GM23338 (cell line): ENCODE measurements around the gene ABHD15. TPM values are rescaled to one million over a fixed set of nuclear protein-coding genes. Genes with fewer than 3 reads are reported as not detected.

Experiments used
- ATAC-seq: fragments of 200-7000 bp; cut with Tn5 transposase; 3 replicates; pipeline ENCODE4 v1.9.1; 2020
- DNase-seq: peaks from one replicate; pipeline ENCODE4 v3.0.0-alpha.2; 2015; ENCODE audit warnings: low spot score
- H2AFZ ChIP-seq: fragments of 200-600 bp; sonication (generic); 2 replicates; pipeline ENCODE4 v1.8.0; 2016; ENCODE audit warnings: antibody characterized with exemption, mild to moderate bottlenecking, moderate library complexity
- H3F3A ChIP-seq: fragments of 200-600 bp; sonication (generic); replicated peaks from 2 replicates; pipeline ENCODE4 v1.8.0; 2017; ENCODE audit warnings: antibody characterized with exemption, mixed run types, low read depth
- H3K27ac ChIP-seq: fragments of 200-600 bp; sonication (generic); 2 replicates; pipeline ENCODE4 v1.6.1; 2016; ENCODE audit warnings: low read depth
- H3K27me3 ChIP-seq: fragments of 200-600 bp; sonication (generic); 2 replicates; pipeline ENCODE4 v1.8.0; 2016; ENCODE audit warnings: mild to moderate bottlenecking, mixed run types, moderate library complexity; ENCODE audit not compliant: insufficient read depth
- H3K36me3 ChIP-seq: fragments of 200-600 bp; sonication (generic); 2 replicates; pipeline ENCODE4 v1.8.0; 2016; ENCODE audit warnings: mild to moderate bottlenecking; ENCODE audit not compliant: insufficient read depth
- H3K4me1 ChIP-seq: fragments of 200-600 bp; sonication (generic); 2 replicates; pipeline ENCODE4 v1.8.0; 2016; ENCODE audit warnings: mild to moderate bottlenecking, moderate library complexity; ENCODE audit not compliant: insufficient read depth
- H3K4me2 ChIP-seq: fragments of 200-600 bp; sonication (generic); 2 replicates; pipeline ENCODE4 v1.7.1; 2017; ENCODE audit warnings: mixed run types
- H3K4me3 ChIP-seq: fragments of 200-600 bp; sonication (generic); 2 replicates; pipeline ENCODE4 v1.6.1; 2016; ENCODE audit warnings: mixed run types
- H3K79me2 ChIP-seq: fragments of 200-600 bp; sonication (generic); replicated peaks from 2 replicates; pipeline ENCODE4 v1.8.0; 2017; ENCODE audit warnings: mild to moderate bottlenecking; ENCODE audit not compliant: insufficient read depth
- H3K9me2 ChIP-seq: fragments of 200-600 bp; sonication (generic); 2 replicates; pipeline ENCODE4 v1.8.0; 2017; ENCODE audit not compliant: insufficient read depth
- H4K20me1 ChIP-seq: fragments of 200-600 bp; sonication (generic); replicated peaks from 2 replicates; pipeline ENCODE4 v1.8.0; 2017; ENCODE audit warnings: mild to moderate bottlenecking; ENCODE audit not compliant: insufficient read depth
- H3K27ac Mint-ChIP-seq: 2 replicates; pipeline ENCODE4 v1.8.0; 2020; ENCODE audit warnings: inconsistent platforms, mild to moderate bottlenecking, moderate library complexity, mixed read lengths
- H3K27me3 Mint-ChIP-seq: 3 replicates; pipeline ENCODE4 v1.8.0; 2022; ENCODE audit warnings: low read depth, mild to moderate bottlenecking, moderate library complexity, mixed read lengths, inconsistent platforms; ENCODE audit not compliant: insufficient read depth, poor library complexity
- H3K36me3 Mint-ChIP-seq: 3 replicates; pipeline ENCODE4 v1.8.0; 2021; ENCODE audit warnings: low read depth, mild to moderate bottlenecking, inconsistent platforms, moderate library complexity, mixed read lengths
- H3K4me1 Mint-ChIP-seq: 3 replicates; pipeline ENCODE4 v1.8.0; 2020; ENCODE audit warnings: mild to moderate bottlenecking, inconsistent platforms, mixed read lengths
- H3K4me3 Mint-ChIP-seq: 3 replicates; pipeline ENCODE4 v1.8.0; 2021; ENCODE audit warnings: moderate library complexity, mild to moderate bottlenecking, inconsistent platforms, mixed read lengths
- H3K9me3 Mint-ChIP-seq: 3 replicates; pipeline ENCODE4 v1.8.0; 2020; ENCODE audit warnings: moderate library complexity, mild to moderate bottlenecking, inconsistent platforms, mixed read lengths
- CREB1 ChIP-seq: fragments of 250-450 bp; sonication (Bioruptor Pico); IDR thresholded peaks from 2 replicates; pipeline ENCODE4 v1.5.0; 2020; ENCODE audit warnings: low read depth, mild to moderate bottlenecking, moderate library complexity
- CTCF ChIP-seq, 2 experiments: fragments of 200-600 bp in 1 of 2; sonication (generic) in 1 of 2; conservative IDR thresholded peaks; 2 replicates each; pipeline versions ENCODE4 v1.5.1 to v1.6.1; 2016 to 2017; ENCODE audit warnings: antibody characterized with exemption in 2 of 2, low read depth in 2 of 2, mild to moderate bottlenecking in 2 of 2, moderate library complexity in 1 of 2
- ETS1 ChIP-seq: IDR thresholded peaks from 2 replicates; pipeline ENCODE4 v1.6.1; 2016; ENCODE audit warnings: antibody characterized with exemption
- EZH2 ChIP-seq: fragments of 200-600 bp; sonication (generic); IDR thresholded peaks from one replicate; pipeline ENCODE4 v1.8.0; 2017; ENCODE audit warnings: antibody characterized with exemption, mild to moderate bottlenecking, low read depth; ENCODE audit not compliant: unreplicated experiment
- EZH2phosphoT487 ChIP-seq: fragments of 200-600 bp; sonication (generic); IDR thresholded peaks from one replicate; pipeline ENCODE4 v1.8.1; 2018; ENCODE audit warnings: antibody characterized with exemption; ENCODE audit not compliant: unreplicated experiment
- JUNB ChIP-seq: IDR thresholded peaks from one replicate; pipeline ENCODE4 v1.6.1; 2016; ENCODE audit warnings: antibody characterized with exemption; ENCODE audit not compliant: unreplicated experiment
- POLR2AphosphoS5 ChIP-seq: IDR thresholded peaks from 2 replicates; pipeline ENCODE4 v1.6.1; 2016; ENCODE audit warnings: antibody characterized with exemption, low read depth
- STAT1 ChIP-seq: IDR thresholded peaks from one replicate; pipeline ENCODE4 v1.6.1; 2016; ENCODE audit warnings: antibody characterized with exemption; ENCODE audit not compliant: unreplicated experiment
- ZNF114 ChIP-seq: fragments of 250-450 bp; sonication (Bioruptor Pico); IDR thresholded peaks from 2 replicates; pipeline ENCODE4 v1.5.0; 2020; ENCODE audit warnings: mild to moderate bottlenecking, moderate library complexity
- ZNF331 ChIP-seq: fragments of 250-450 bp; sonication (Bioruptor Pico); IDR thresholded peaks from 2 replicates; pipeline ENCODE4 v1.5.0; 2020; ENCODE audit warnings: low read depth, mild to moderate bottlenecking, moderate library complexity
- ZNF462 ChIP-seq: fragments of 250-450 bp; sonication (Bioruptor Pico); IDR thresholded peaks from 2 replicates; pipeline ENCODE4 v1.5.0; 2020; ENCODE audit warnings: mild to moderate bottlenecking, moderate library complexity
- polyA plus RNA-seq: library from polyadenylated mRNA; unstranded; fragments of >200 nt; fragmentation: Nextera tagmentation; extraction: Ambion mirVana; gene quantifications from 2 replicates; pipeline ENCODE4 v1.2.1, GENCODE V29; 2016
- total RNA-seq: library from RNA; depleted of rRNA; stranded (reverse); fragments of >200 nt; shearing (Covaris generic); gene quantifications from 2 replicates; pipeline ENCODE4 v1.2.3, GENCODE V29; 2014

ABHD15 gene
- total and polyA plus RNA-seq, 2 experiments from 2014 or later = 0.27 to 2.5 TPM

GRCh38 chr17:29567554-29568330, 905 bp upstream of the ABHD15 start:
- Mint-ChIP-seq H3K9me3 (no peaks in the 10 kb centered on the region), H3K36me3 (peaks cover 6% of the 10 kb centered on the region; the same call in 1 of the 3 replicates), H3K4me3 (peak overlapping the region; percentile 93), H3K27me3 (peaks cover 50% of the 10 kb centered on the region), H3K27ac (peak overlapping the region; percentile 40; the same call in 1 of the 2 replicates), H3K4me1 (peaks cover 10% of the 10 kb centered on the region)
- Histone ChIP-seq H3K27ac (no peak overlapping the region), H3K79me2 (no peaks in the 10 kb centered on the region), H4K20me1 (peaks cover 8% of the 10 kb centered on the region), H3K27me3 (peaks cover 58% of the 10 kb centered on the region), H3K4me2 (peak overlapping the region; percentile 96), H3K36me3 (no peaks in the 10 kb centered on the region), H3K4me1 (peaks cover 11% of the 10 kb centered on the region), H3K9me2 (no peaks in the 10 kb centered on the region), H2AFZ (peak overlapping the region; percentile 97), H3K4me3 (peak overlapping the region; percentile 87), H3F3A (peaks cover 23% of the 10 kb centered on the region)
- ATAC-seq = peak; percentile 21
- peak; percentile 63 for TF ChIP-seq EZH2
- TF ChIP-seq CTCF (conservative IDR thresholded peaks at IDR 0.05; ENCODE audit: low read depth in 2 of 2) = peak in 1 of 2 experiments; percentile 32; a peak in 3 of 4 replicates
- TF ChIP-seq POLR2AphosphoS5 = no peak
- peak; percentile 87 for DNase-seq

GRCh38 chr17:29567304-29567553, 392 bp upstream of the ABHD15 start:
- Histone ChIP-seq H2AFZ (peak overlapping the region; percentile 97), H3K27ac (no peak overlapping the region), H4K20me1 (peaks cover 8% of the 10 kb centered on the region), H3K9me2 (no peaks in the 10 kb centered on the region), H3K4me2 (peak overlapping the region; percentile 96), H3K27me3 (peaks cover 57% of the 10 kb centered on the region), H3K4me1 (peaks cover 11% of the 10 kb centered on the region), H3F3A (peaks cover 23% of the 10 kb centered on the region), H3K4me3 (peak overlapping the region; percentile 87), H3K79me2 (no peaks in the 10 kb centered on the region), H3K36me3 (no peaks in the 10 kb centered on the region)
- peak; percentile 62 for DNase-seq
- peak; percentile 7 for ATAC-seq
- Mint-ChIP-seq H3K27me3 (peaks cover 50% of the 10 kb centered on the region), H3K4me1 (peaks cover 10% of the 10 kb centered on the region), H3K27ac (no peak overlapping the region), H3K36me3 (peaks cover 6% of the 10 kb centered on the region; the same call in 1 of the 3 replicates), H3K4me3 (peak overlapping the region; percentile 93; the same call in 2 of the 3 replicates), H3K9me3 (no peaks in the 10 kb centered on the region)
- TF ChIP-seq ZNF114 (CRISPR knock-in tag) (no peak), ETS1 (no peak), JUNB (no peak), STAT1 (no peak), ZNF331 (no peak), EZH2phosphoT487 (no peak), EZH2 (no peak), CREB1 (CRISPR knock-in tag) (no peak), ZNF462 (CRISPR knock-in tag) (no peak), POLR2AphosphoS5 (no peak)
